Heart right ventricle (tissue), 16 donors: Measurements from ENCODE around the gene GTF2A1L. TPM values are rescaled to one million over a fixed set of nuclear protein-coding genes. Genes with fewer than 3 reads are reported as not detected.

ENCODE experiments used
- ATAC-seq, 8 donors: fragments of 200-7000 bp; cut with Tn5 transposase; one replicate each; pipeline ENCODE4 v1.9.1; 2020; ENCODE audit warnings: mild to moderate bottlenecking in 8 of 8, moderate library complexity in 8 of 8, moderate number of reproducible peaks in 1 of 8
- DNase-seq, 2 donors: peaks; one replicate each; pipeline ENCODE4 v3.0.0-alpha.2; 2020
- H3K27ac ChIP-seq, 10 donors: fragments of 200-600 bp; sonication (generic) in 2 of 10; one replicate each; pipeline versions ENCODE4 v1.5.0 to v1.8.0; 2020 to 2022; ENCODE audit warnings: mild to moderate bottlenecking in 3 of 10
- H3K27me3 ChIP-seq, 7 donors: fragments of 200-600 bp; one replicate each; pipeline ENCODE4 v1.8.0; 2021 to 2022; ENCODE audit warnings: mild to moderate bottlenecking in 2 of 7
- H3K36me3 ChIP-seq, 9 donors: fragments of 200-600 bp; sonication (generic) in 1 of 9; one replicate each; pipeline versions ENCODE4 v1.5.0 to v1.8.0; 2020 to 2022; ENCODE audit warnings: mild to moderate bottlenecking in 2 of 9
- H3K4me1 ChIP-seq, 9 donors: fragments of 200-600 bp; sonication (generic) in 1 of 9; one replicate each; pipeline versions ENCODE4 v1.5.0 to v1.8.0; 2020 to 2022; ENCODE audit warnings: mild to moderate bottlenecking in 4 of 9
- H3K4me3 ChIP-seq, 10 donors: fragments of 200-600 bp; sonication (generic) in 2 of 10; one replicate each; pipeline versions ENCODE4 v1.5.0 to v1.8.0; 2020 to 2022; ENCODE audit warnings: mild to moderate bottlenecking in 7 of 10, moderate library complexity in 2 of 10
- H3K9me3 ChIP-seq, 11 donors: fragments of 200-600 bp in 10 of 11; sonication (generic) in 2 of 11; one replicate each; pipeline versions ENCODE4 v1.5.0 to v1.8.0; 2013 to 2022; ENCODE audit warnings: mild to moderate bottlenecking in 2 of 11, control low read depth in 1 of 11, moderate library complexity in 1 of 11
- CTCF ChIP-seq, 9 donors: fragments of 200-600 bp; sonication (generic) in 2 of 9; IDR thresholded peaks; one replicate each; pipeline versions ENCODE4 v1.5.0 to v1.8.0; 2021 to 2022; ENCODE audit warnings: antibody characterized with exemption in 9 of 9, mild to moderate bottlenecking in 5 of 9, moderate library complexity in 1 of 9
- WGBS, 2 donors: extraction: QIAGEN DNeasy Blood & Tissue Kit; methylation state at CpG; one replicate each; pipeline ENCODE4 v1.1.7; 2013; ENCODE audit warnings: inconsistent platforms in 1 of 2; 5-methylcytosine and 5-hydroxymethylcytosine counted together
- intact Hi-C, 10 donors: fragments of 100-400 bp; cut with DNase I; formaldehyde crosslinking; loops; one replicate each; pipeline versions ENCODE4 v1.11.1 to v1.14.2; 2022
- polyA plus RNA-seq, 2 donors: library from polyadenylated mRNA; stranded (reverse); fragments of 200-250 nt; gene quantifications; one replicate each; pipeline ENCODE4 v1.2.3, GENCODE V29; 2013
- total RNA-seq, 10 donors: library from RNA; stranded (reverse); fragmentation: NEBNext Ultra II Directional in 3 of 10; extraction: Animal tissue kit (Norgen Biotek cat#: 25700) in 3 of 10; gene quantifications; one replicate each; pipeline versions ENCODE4 v1.2.1 to v1.2.4, GENCODE V29; 2021 to 2023
- donor health status: Arrhythmogenic right ventricular cardiomyopathy.
- donor health status: ischemic (EF 13 %, LVEDD 7.1; RV severe dilation, severe dysfunction).
- donor health status: healthy with polysubstance abuse.
- donor health status: DM: no; HTN: yes; CAD: no.
- donor health status: DM: no; HTN: no; CAD: no.
- donor health status: ischemic (EF 25% LVEDD 6.9; RV normal size, moderate dysfunction).
- donor health status: ischemic (EF 25% LVEDD 5.7; RV mildly dilated, moderate dysfunction).
- donor health status: healthy.
- donor health status: DM: yes; HTN: yes; CAD: no.
- donor health status: Ischemic cardiomyopathy.
- donor health status: ischemic (EF 35%, LVEDD 5.7; RV mildly dilated, moderate dysfunction).
- donor health status: nonischemic (EF 11% LVEDD 7.7; RV severe dilation, severe dysfunction).
- donor health status: DM: yes; HTN: yes; CAD: no.
- donor health status: PGD.
- donor health status: ischemic (EF 29% LVEDD 5.4; RV normal size, mild dysfunction).
- donor health status: nonischemic (EF 23%, LVEDD 6.1; RV moderate dilation, normal function).

GTF2A1L gene
- total and polyA plus RNA-seq, 12 donors: 0.22 to 0.43 TPM; not detected in 10

- no peak for DNase-seq
- TF ChIP-seq CTCF (IDR thresholded peaks at IDR 0.05): no peak
- 69 to 76% methylated on average over 7 of the region's 7 CpGs for WGBS, 2 donors
- Histone ChIP-seq H3K9me3 (peaks cover 0 to 4% (median 0%) of the 10 kb centered on the region in 11 donors), H3K4me1 (peaks cover 0 to 9% (median 0%) of the 10 kb centered on the region in 9 donors), H3K4me3 (no peak overlapping the region), H3K36me3 (no peaks in the 10 kb centered on the region), H3K27me3 (no peaks in the 10 kb centered on the region), H3K27ac (no peak overlapping the region)
- ATAC-seq: no peak
- intact Hi-C loops: no loop called here
Measured at GRCh38 chr2:48709096-48710034, 91.7 kb downstream of the GTF2A1L start.

GRCh38 chr2:48711343-48711742, 93.7 kb downstream of the GTF2A1L start:
- TF ChIP-seq CTCF (IDR thresholded peaks at IDR 0.05): no peak
- WGBS, 2 donors: 47 to 50% methylated on average over 4 of the region's 4 CpGs
- no peak overlapping the region for H3K4me3 ChIP-seq
- peaks cover 0 to 18% (median 0%) of the 10 kb centered on the region in 9 donors for H3K4me1 ChIP-seq
- ATAC-seq (no peak), DNase-seq (no peak)
- H3K9me3 ChIP-seq: no peaks in the 10 kb centered on the region
- intact Hi-C loops: no loop called here
- no peaks in the 10 kb centered on the region for H3K27me3 ChIP-seq
- no peaks in the 10 kb centered on the region for H3K36me3 ChIP-seq
- no peak overlapping the region for H3K27ac ChIP-seq

DNA sequence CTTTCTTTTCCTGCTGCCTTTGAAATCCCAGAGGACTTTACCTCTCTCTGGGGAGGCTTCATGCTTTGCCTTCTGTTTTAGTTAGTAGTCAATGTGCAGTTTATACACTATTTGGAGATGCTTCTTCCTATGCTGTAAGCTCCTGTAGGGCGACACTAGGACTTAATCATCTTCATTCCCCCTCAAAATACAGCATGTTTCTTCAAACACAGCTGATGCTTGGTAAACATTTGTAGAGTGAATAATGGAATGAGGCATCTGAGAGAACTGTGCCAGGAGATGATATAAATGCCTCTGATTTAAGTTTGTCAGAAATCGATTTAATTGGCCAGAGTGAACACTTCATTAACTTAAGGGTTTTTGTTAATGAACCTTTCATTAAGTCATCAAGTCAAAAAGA, 94.5 kb downstream of the GTF2A1L start:
- H3K27me3 ChIP-seq: no peaks in the 10 kb centered on the region
- no peak overlapping the region for H3K4me3 ChIP-seq
- intact Hi-C loops: no loop called here
- no peak for ATAC-seq
- TF ChIP-seq CTCF (IDR thresholded peaks at IDR 0.05): no peak
- H3K9me3 ChIP-seq: no peaks in the 10 kb centered on the region
- DNase-seq: no peak
- H3K36me3 ChIP-seq: no peaks in the 10 kb centered on the region
- no peak overlapping the region for H3K27ac ChIP-seq
- WGBS, 2 donors: 81 to 88% methylated on average over 2 of the region's 2 CpGs
- H3K4me1 ChIP-seq: peaks cover 0 to 18% (median 0%) of the 10 kb centered on the region in 9 donors

DNA sequence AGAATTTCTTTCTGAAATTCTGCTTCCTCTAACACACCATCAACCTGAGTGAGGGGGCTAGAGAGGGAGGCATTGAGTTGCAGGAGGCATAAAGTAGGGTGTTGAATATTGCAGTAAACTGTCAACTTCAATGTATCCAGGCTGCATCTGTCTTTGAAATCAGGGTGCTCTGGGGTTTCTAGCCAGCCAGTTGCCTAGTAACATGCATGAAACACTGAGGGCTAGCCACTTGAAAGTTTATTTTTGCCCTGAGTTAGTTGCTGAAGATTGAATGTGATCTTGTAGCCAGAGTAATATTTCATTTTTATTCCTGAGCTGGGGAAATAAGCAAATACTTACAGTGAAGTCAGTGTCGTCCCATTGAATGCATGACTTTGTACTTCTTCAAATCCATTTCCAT, 96.0 kb downstream of the GTF2A1L start:
- WGBS, 2 donors: 42 to 63% methylated on average over 1 of the region's 1 CpG
- Histone ChIP-seq H3K9me3 (no peaks in the 10 kb centered on the region), H3K4me1 (peaks cover 0 to 18% (median 0%) of the 10 kb centered on the region in 9 donors), H3K27me3 (no peaks in the 10 kb centered on the region), H3K36me3 (no peaks in the 10 kb centered on the region), H3K4me3 (no peak overlapping the region), H3K27ac (peak overlapping the region in 1 of 10 donors; percentile 25)
- intact Hi-C loops: no loop called here
- ATAC-seq (peak in 2 of 8 donors; percentile 44 to 48), DNase-seq (no peak)
- no peak for TF ChIP-seq CTCF (IDR thresholded peaks at IDR 0.05)
